Uterus (tissue), 2 donors: ENCODE data around the gene RASSF1.

Source experiments
- CTCF ChIP-seq, 4 experiments: fragments of 200-600 bp in 2 of 4; fragments of 450-650 bp in 2 of 4; sonication (generic) in 2 of 4; IDR thresholded peaks; one replicate each; pipeline ENCODE4 v1.5.1; 2016 to 2019; ENCODE audit warnings: antibody characterized with exemption in 4 of 4, mild to moderate bottlenecking in 2 of 4, moderate library complexity in 1 of 4
- POLR2A ChIP-seq, 2 donors: fragments of 450-650 bp; IDR thresholded peaks; one replicate each; pipeline ENCODE4 v1.6.1; 2016; ENCODE audit warnings: antibody characterized with exemption in 2 of 2, mild to moderate bottlenecking in 1 of 2, moderate library complexity in 1 of 2

- TF ChIP-seq POLR2A (IDR thresholded peaks at IDR 0.05) (no peak), CTCF (IDR thresholded peaks at IDR 0.05) (no peak)
Measured at GRCh38 chr3:50375258-50375931, 34.8 kb upstream of the RASSF1 start.
